Brain pericyte (primary cell): ENCODE measurements around the gene LRRC8C.

Experiments
- DNase-seq: peaks from one replicate; pipeline ENCODE4 v3.0.0-alpha.2; 2012; ENCODE audit warnings: low read depth, low spot score

The LRRC8C gene

GRCh38 chr1:89633800-89634625 lies 1.1 kb downstream of the LRRC8C start:
- DNase-seq, result no peak

DNA sequence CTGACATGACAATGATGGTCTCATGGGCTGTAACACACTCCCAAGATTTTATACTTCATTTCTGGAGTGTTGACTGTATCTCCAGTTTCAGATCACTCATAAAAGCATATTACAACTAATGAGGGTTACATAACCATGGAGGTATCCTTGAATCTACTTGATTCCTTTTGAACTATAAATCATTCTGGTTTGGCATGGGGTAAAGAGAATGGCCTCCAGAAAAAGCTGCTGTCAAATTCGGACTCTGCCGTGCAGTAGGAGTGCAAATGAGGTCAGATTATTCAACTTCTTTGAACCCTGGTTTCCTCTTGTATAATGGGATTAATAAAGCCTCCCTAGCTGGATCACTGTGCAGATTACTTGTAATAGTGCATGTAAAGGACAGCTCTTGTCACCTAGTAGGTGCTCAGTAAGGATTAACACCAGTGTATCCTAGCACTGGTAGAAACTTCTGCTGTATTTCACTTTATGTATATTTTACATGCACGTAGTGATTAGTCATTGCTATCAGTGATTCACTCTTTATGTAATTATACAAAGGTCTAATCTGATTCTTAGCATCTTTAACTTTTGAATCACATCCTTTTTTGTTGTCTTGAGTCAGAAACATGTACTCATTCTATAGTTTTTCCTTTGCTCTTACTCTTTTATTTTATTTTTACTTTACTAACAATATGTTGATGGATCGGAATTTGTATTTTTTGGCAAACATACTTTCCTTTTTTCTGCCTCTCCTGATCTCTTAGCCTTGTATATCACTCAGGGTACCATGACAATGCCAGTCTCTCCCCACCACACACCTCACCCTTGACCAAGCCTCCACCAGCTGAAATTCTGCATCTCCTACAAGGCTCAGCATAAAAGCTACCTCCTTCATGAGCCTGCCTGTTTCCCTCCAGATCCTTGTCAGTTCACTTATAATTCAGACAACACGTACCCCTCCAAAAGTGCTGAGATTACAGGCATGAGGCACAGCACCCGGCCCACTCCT lies 3.2 kb downstream of the LRRC8C start:
- DNase-seq, result no peak

- no peak for DNase-seq
Measured at GRCh38 chr1:89637496-89637895, 4.6 kb downstream of the LRRC8C start.

GRCh38 chr1:89640440-89640839 lies 7.5 kb downstream of the LRRC8C start:
- no peak for DNase-seq

DNA sequence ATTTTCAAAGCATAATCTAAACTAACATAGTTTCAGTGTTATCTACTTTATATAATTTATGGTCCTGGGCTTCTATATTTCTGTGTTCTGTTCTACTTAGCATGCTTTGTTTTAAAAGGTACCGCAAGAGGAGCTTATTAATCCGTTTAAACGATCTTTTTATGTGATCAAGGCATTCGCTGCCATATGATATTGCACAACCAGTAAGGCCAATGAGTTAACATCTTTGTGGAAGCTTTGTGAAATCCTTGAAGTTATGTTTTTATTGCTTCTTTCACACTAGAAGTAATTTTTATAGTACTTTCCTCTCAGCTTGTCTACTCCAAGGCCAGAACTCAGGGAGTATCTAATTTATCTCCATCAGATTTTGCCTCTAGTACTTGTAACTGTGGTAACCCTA lies 8.9 kb downstream of the LRRC8C start:
- no peak for DNase-seq

DNA sequence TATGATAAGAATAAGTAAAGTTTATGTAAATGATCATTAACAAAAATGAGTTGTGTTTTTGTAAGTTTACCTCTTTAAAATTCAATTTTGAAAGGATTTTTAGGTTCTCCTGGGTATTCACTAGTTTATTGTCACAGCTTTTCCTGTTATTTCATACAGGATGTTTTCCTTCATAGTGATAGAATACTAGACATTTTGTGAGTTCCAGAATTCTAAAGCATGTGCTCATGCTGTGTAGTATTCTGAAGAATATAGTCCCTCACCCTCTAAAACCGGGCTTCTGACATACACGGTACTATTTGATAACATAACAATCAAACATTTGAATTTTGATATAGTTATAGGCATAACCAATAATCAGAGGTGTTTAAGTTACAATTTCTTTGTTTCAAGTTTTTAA lies 10.7 kb downstream of the LRRC8C start:
- no peak for DNase-seq

DNA sequence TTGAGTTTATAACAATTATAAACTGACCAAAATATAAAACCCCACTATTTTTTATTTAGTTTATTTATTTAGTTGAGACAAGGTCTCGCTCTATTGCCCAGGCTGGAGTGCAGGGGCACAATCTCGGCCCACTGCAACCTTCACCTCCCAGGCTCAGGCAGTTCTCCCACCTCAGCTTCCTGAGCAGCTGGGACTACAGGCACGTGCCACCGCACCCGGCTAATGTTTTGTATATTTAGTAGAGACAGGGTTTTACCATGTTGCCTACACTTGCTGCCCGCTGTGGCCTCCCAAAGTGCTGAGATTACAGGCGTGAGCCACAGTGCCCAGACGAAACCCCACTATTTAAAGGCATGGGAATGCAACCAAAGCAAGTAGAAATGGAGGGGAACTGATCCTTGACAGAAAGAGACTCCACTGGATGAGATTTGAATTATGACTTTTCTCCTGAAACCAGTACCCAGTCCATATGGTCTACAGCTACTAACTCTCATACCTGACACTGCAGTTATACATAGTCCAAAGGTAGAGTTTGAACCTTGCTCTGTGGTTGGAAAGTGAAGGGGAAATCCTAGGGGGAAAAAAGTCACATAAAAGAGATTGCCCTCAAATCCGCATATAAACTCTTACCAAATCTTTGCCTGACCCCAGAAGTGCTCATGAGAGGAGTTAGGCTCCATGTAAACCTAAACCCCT lies 11.3 kb downstream of the LRRC8C start:
- no peak for DNase-seq

DNA sequence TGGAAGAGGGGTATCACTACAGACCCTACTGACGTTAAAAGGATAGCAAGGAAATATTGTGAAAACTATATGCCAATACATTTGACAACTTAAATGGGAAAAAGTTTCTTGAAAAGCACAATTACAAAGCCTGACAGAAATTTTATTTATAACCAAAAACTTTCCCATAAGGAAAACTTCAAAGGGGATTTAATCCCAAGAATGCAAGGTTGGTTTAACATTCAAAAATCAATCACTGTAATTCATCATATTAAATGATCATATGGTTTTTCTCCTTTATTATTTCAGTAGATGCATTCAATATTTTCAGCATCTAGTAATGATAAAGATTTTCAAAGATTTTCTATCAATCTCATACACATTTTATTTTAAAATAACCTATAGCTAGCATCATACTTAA lies 13.3 kb downstream of the LRRC8C start:
- no peak for DNase-seq

- DNase-seq, result no peak
Measured at GRCh38 chr1:89649783-89650182, 16.9 kb downstream of the LRRC8C start.

GRCh38 chr1:89652373-89652772 lies 19.5 kb downstream of the LRRC8C start:
- DNase-seq, result no peak

GRCh38 chr1:89657886-89658285 lies 25.0 kb downstream of the LRRC8C start:
- DNase-seq, result no peak

GRCh38 chr1:89659322-89660081 lies 26.6 kb downstream of the LRRC8C start:
- DNase-seq, result no peak

- no peak for DNase-seq
Measured at GRCh38 chr1:89660224-89661061, 27.5 kb downstream of the LRRC8C start.

GRCh38 chr1:89665941-89666340 lies 33.0 kb downstream of the LRRC8C start:
- no peak for DNase-seq

- DNase-seq, result no peak
Measured at GRCh38 chr1:89666640-89667039, 33.7 kb downstream of the LRRC8C start.

DNA sequence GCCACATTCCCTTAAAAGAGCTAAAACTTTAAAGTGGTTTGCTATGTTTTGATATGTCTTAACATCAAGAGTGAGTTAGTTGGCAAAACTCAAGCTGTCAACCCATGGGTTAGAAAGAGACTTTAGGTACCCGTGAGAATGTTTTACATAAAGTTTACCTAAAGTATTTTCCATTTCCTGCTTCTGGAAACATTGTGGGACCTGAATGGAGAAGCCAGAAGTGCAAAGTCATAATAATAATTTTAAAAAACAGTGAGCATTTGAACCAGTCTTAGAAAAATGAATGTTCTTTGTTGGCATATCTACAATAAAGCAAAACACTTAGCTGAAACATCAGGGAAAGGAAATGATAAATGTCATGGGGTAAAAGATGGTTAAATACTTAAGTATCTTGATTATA lies 34.8 kb downstream of the LRRC8C start:
- DNase-seq, result no peak

- DNase-seq, result no peak
Measured at GRCh38 chr1:89668961-89669360, 36.0 kb downstream of the LRRC8C start.

- no peak for DNase-seq
Measured at GRCh38 chr1:89669441-89669840, 36.5 kb downstream of the LRRC8C start.

DNA sequence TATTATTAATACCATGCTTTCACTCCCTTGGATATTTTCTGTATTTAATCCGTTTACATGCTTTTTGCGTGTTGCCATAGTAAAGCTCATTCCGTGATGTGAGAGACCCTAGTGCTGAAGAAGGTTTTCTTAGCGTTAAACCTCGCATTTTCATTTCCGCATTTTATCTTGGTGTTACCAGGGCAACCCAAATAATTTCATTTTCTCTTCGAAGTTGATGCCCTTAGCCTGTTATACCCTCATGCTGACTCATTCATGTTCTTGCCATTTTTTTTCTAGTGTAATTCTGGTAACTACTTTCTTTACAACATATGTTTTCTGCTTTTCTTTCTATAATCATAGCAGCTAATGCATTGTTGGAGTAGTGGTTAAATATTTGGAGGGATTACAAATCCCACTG lies 37.2 kb downstream of the LRRC8C start:
- DNase-seq, result no peak

DNA sequence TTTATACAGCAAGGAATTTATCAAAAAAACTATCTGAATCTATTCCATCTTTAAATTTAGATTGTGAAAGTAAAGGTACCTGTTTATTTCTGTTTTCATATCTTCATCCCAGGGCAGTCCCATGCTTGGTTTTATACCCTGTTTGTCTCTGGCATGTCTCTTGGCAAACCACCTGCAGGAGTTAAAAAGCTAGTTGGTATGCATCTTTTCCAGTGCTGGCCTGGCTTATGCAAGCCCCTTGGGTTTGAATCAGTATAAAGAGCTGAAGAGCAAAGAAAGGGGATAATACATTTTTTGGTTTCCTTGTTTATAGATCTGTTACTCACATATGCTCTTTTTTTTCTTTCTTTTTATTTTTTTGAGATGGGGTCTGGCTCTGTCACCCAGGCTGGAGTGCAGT lies 37.8 kb downstream of the LRRC8C start:
- DNase-seq, result no peak
